Measurements from ENCODE around the gene EPHB6.

DNA sequence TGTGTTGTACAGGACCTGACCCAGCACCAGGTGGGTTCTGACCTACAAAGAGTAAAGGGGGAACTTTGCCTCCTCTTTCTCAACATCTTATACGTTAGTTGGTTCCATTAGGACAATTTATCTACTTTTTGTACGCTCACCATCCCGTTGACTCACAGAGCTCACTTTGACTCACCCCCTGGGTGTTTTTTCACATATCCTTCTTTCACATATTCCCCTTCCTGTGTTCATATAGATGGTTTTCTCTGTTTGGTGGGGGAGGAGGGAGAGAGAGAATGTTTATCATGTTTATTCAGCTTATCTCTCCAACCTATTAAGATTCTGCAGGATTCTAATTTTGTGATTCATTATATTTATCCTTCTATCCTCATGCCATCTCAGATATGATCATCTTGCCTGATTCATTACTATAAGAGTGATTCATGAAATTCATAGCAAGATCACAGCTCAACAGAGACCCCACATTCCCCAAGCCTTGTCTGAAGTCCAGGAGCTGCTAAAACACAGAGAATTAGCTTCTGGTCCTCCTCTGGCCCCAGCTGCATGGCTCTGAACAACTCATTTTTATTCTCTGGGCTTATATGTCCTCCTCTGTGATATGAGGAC is 46.9 kb upstream of the EPHB6 start:
- TF ChIP-seq, protein P1, sequence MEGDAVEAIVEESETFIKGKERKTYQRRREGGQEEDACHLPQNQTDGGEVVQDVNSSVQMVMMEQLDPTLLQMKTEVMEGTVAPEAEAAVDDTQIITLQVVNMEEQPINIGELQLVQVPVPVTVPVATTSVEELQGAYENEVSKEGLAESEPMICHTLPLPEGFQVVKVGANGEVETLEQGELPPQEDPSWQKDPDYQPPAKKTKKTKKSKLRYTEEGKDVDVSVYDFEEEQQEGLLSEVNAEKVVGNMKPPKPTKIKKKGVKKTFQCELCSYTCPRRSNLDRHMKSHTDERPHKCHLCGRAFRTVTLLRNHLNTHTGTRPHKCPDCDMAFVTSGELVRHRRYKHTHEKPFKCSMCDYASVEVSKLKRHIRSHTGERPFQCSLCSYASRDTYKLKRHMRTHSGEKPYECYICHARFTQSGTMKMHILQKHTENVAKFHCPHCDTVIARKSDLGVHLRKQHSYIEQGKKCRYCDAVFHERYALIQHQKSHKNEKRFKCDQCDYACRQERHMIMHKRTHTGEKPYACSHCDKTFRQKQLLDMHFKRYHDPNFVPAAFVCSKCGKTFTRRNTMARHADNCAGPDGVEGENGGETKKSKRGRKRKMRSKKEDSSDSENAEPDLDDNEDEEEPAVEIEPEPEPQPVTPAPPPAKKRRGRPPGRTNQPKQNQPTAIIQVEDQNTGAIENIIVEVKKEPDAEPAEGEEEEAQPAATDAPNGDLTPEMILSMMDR (IDR thresholded peaks at IDR 0.05): no peak
- TF ChIP-seq POLR2A (IDR thresholded peaks at IDR 0.05) (no peak), POLR2AphosphoS5 (IDR thresholded peaks at IDR 0.05) (no peak)

All from breast epithelium (tissue), 3 donors.